Calu3 (cell line): ENCODE data around the gene CNTN5. TPM values are rescaled to one million over a fixed set of nuclear protein-coding genes. Genes with fewer than 3 reads are reported as not detected.

Experiments
- BruUV-seq: library from RNA; stranded (reverse); fragments of 400-500 nt; replicated peaks from 2 replicates; lab custom pipeline; 2021; lab: Mats Ljungman, UMichigan
- CTCF ChIA-PET: fragments of 300-600 bp; sonication (Branson Sonifier 250); formaldehyde crosslinking; loops from one replicate; lab custom pipeline; 2022; ENCODE audit warnings: antibody characterized with exemption; lab: Charles Lee
- DNase-seq: peaks from one replicate; pipeline ENCODE4 v3.0.0; 2022
- H3K27ac Mint-ChIP-seq: one replicate; pipeline ENCODE4 v1.8.0; 2022; ENCODE audit warnings: mixed read lengths; ENCODE audit not compliant: unreplicated experiment
- H3K27me3 Mint-ChIP-seq: one replicate; pipeline ENCODE4 v1.8.0; 2022; ENCODE audit warnings: mixed read lengths; ENCODE audit not compliant: unreplicated experiment
- H3K36me3 Mint-ChIP-seq: one replicate; pipeline ENCODE4 v1.8.0; 2022; ENCODE audit warnings: mild to moderate bottlenecking, moderate library complexity, mixed read lengths; ENCODE audit not compliant: insufficient read depth, unreplicated experiment
- H3K4me1 Mint-ChIP-seq: one replicate; pipeline ENCODE4 v1.8.0; 2022; ENCODE audit warnings: mild to moderate bottlenecking, low read depth, mixed read lengths; ENCODE audit not compliant: unreplicated experiment
- H3K4me3 Mint-ChIP-seq: one replicate; pipeline ENCODE4 v1.8.0; 2022; ENCODE audit warnings: mild to moderate bottlenecking, low read depth, moderate library complexity, mixed read lengths; ENCODE audit not compliant: unreplicated experiment
- H3K9me3 Mint-ChIP-seq: one replicate; pipeline ENCODE4 v1.8.0; 2022; ENCODE audit warnings: low read depth, mixed read lengths; ENCODE audit not compliant: unreplicated experiment
- intact Hi-C: fragments of 100-400 bp; cut with micrococcal nuclease; formaldehyde crosslinking; loops from one replicate; pipeline ENCODE4 v1.10.0; 2022; ENCODE audit not compliant: unreplicated experiment
- total RNA-seq: library from RNA; stranded (reverse); gene quantifications from 2 replicates; pipeline ENCODE4 v1.2.3, GENCODE V29; 2022
- TF ChIP-seq, protein P1 (sequence below): fragments of 200-600 bp; IDR thresholded peaks from one replicate; pipeline ENCODE4 v1.8.0; 2022; ENCODE audit warnings: antibody characterized with exemption; ENCODE audit not compliant: unreplicated experiment

The CNTN5 gene
- total RNA-seq, 1 experiment from 2014 or later: not detected

DNA sequence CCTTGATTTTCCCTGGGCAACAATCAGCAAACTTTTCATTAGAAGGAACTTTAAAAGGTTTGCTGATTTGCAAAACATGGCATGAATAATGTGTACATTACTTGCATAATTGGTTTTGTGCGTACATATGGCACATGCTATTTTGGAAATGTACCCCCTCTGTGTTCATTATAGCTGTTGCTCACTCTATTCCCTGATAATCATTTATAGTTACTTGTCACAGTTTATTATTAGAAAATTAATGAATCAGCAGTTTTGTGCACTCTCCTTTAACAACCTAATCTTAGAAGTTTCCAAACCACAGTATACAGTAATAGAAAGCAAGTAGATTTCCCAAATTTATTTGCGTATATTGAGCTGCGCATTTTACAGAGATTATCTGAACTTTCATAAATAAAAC lies 389.9 kb downstream of the CNTN5 start:
- Mint-ChIP-seq H3K27me3 (no peaks in the 10 kb centered on the region), H3K27ac (no peak overlapping the region), H3K9me3 (peaks cover 2% of the 10 kb centered on the region), H3K36me3 (no peaks in the 10 kb centered on the region), H3K4me1 (no peaks in the 10 kb centered on the region), H3K4me3 (no peak overlapping the region)
- no TSS peak for BruUV-seq
- TF ChIP-seq, protein P1, sequence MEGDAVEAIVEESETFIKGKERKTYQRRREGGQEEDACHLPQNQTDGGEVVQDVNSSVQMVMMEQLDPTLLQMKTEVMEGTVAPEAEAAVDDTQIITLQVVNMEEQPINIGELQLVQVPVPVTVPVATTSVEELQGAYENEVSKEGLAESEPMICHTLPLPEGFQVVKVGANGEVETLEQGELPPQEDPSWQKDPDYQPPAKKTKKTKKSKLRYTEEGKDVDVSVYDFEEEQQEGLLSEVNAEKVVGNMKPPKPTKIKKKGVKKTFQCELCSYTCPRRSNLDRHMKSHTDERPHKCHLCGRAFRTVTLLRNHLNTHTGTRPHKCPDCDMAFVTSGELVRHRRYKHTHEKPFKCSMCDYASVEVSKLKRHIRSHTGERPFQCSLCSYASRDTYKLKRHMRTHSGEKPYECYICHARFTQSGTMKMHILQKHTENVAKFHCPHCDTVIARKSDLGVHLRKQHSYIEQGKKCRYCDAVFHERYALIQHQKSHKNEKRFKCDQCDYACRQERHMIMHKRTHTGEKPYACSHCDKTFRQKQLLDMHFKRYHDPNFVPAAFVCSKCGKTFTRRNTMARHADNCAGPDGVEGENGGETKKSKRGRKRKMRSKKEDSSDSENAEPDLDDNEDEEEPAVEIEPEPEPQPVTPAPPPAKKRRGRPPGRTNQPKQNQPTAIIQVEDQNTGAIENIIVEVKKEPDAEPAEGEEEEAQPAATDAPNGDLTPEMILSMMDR: no peak
- DNase-seq: no peak
- intact Hi-C loops: no loop called here
- CTCF ChIA-PET: no interaction called here

DNA sequence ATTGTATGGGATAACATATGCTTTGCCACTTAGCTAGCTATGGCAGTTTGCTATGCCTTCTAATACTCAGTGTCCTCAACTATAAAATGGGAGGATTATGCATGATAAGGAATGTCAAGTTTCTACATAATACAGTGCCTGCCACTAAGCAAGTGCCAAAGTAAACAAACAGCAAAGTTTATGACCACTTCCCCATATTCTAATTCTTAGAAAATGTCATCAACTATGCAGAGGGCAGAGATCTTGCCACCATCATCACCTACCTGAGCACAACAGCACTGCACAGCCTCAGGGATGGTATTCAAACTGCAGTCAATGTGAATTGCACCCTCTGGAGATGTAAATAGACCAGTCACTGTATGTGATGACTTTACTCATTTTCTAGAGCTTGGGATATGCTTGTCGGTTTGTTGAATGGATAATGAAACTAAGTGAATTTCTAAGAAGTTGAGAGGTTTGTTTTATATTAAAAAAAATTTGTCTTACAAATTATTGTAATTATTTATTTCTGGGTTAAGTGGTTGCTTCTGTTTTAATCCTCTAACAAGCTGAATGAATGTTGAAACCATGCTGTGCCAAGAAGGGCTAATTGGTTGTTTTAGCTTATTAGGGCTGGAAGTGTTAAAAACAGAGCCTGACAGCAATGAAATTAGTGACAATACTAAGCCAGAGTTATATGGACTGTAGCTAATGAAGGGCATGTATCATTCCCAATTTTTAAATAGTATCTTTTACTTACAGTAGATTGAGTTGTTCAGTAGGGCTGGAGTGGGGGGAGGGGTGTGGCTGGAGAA lies 398.4 kb downstream of the CNTN5 start:
- intact Hi-C loops: no loop called here
- Mint-ChIP-seq H3K9me3 (no peaks in the 10 kb centered on the region), H3K4me1 (peaks cover 9% of the 10 kb centered on the region), H3K4me3 (no peak overlapping the region), H3K36me3 (no peaks in the 10 kb centered on the region), H3K27ac (no peak overlapping the region), H3K27me3 (no peaks in the 10 kb centered on the region)
- peak; percentile 14 for DNase-seq
- BruUV-seq: no TSS peak
- TF ChIP-seq, protein P1: no peak
- CTCF ChIA-PET: no interaction called here

DNA sequence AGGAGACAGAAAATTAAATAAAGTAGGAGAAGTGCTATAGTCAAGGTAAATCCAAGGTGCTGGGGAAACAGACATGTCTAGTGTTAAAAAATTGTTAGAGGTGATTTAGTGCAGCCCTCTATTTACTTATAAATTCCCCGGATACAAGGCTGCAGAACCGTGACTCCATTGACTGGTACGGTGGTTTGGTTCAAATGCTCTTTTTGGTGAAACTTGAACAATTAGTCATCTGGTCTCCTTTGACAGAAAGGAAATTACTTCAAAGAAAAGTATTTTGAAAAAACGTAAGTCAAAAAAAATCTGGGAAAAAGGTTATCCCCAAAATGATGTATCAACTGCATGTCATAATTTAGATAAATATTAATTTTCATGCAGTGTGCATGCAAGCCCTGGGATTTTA lies 399.2 kb downstream of the CNTN5 start:
- TF ChIP-seq, protein P1: no peak
- no peak overlapping the region for H3K4me3 Mint-ChIP-seq
- intact Hi-C loops: no loop called here
- H3K4me1 Mint-ChIP-seq: peaks cover 9% of the 10 kb centered on the region
- H3K36me3 Mint-ChIP-seq: no peaks in the 10 kb centered on the region
- CTCF ChIA-PET: interaction anchor here (0.7 kb wide), 1 partner anchor 364 kb away, joined by 3 read pairs; no protein-coding TSS in a partner anchor
- H3K27ac Mint-ChIP-seq: no peak overlapping the region
- BruUV-seq: no TSS peak
- no peak for DNase-seq
- no peaks in the 10 kb centered on the region for H3K27me3 Mint-ChIP-seq
- no peaks in the 10 kb centered on the region for H3K9me3 Mint-ChIP-seq

DNA sequence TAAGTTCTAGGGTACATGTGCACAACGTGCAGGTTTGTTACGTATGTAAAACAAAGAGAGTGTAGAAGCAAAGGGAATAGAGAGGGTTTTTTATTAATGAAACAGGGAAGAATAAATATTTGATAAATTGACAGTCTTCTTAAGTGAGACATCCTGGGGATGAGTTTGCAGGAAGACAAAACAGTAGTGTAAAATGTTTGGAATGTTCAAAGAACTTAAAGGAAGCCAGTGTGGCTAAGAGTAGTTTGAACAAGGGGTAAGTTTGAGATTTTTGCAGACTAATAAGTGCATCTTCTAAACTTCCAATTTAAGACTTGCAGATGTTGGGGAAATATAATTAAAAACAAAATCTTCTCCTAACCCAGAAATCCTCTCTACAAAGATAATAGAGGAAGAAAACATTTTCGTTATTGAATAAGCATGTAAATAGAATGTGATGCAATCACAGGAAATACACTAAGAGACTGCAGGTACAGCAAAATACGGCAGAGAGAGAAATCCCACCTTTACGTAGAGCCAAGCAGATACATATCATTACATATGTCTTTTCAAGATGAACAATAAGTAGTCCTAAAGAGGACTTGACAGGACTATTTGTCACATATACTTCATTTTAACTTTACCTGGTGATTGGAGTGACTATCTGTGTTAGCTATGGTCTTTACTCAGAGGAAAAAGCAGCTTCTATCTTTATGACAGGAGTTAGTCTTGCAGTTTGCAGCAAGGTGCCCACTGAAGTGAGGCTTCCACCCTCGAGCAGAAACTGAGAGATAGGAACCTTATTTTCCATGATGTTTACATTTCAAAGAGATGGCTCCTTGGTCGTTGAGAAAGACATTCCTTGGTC lies 402.1 kb downstream of the CNTN5 start:
- TF ChIP-seq, protein P1: no peak
- no peaks in the 10 kb centered on the region for H3K36me3 Mint-ChIP-seq
- no peaks in the 10 kb centered on the region for H3K9me3 Mint-ChIP-seq
- CTCF ChIA-PET: no interaction called here
- H3K27ac Mint-ChIP-seq: peak overlapping the region; percentile 76
- no TSS peak for BruUV-seq
- H3K4me1 Mint-ChIP-seq: peaks cover 9% of the 10 kb centered on the region
- no peak overlapping the region for H3K4me3 Mint-ChIP-seq
- no peak for DNase-seq
- intact Hi-C loops: no loop called here
- no peaks in the 10 kb centered on the region for H3K27me3 Mint-ChIP-seq
